H9 (cell line): ENCODE data around the gene ZNF865. TPM values are rescaled to one million over a fixed set of nuclear protein-coding genes. Genes with fewer than 3 reads are reported as not detected.

ENCODE experiments used
- DNase-seq: peaks from one replicate; pipeline ENCODE4 v3.0.0-alpha.2; 2017
- H2AFZ ChIP-seq: one replicate; pipeline ENCODE4 v1.6.1; 2013; ENCODE audit warnings: mild to moderate bottlenecking, low read length, control low read depth, moderate library complexity
- H2AK5ac ChIP-seq: 2 replicates; pipeline ENCODE4 v1.6.1; 2013; ENCODE audit warnings: low read length, control low read depth, mixed read lengths; ENCODE audit not compliant: insufficient read length
- H2BK120ac ChIP-seq: one replicate; pipeline ENCODE4 v1.6.1; 2013; ENCODE audit warnings: low read depth, mild to moderate bottlenecking, low read length, control low read depth, inconsistent platforms; ENCODE audit not compliant: poor library complexity, severe bottlenecking
- H2BK12ac ChIP-seq: 2 replicates; pipeline ENCODE4 v1.6.1; 2013; ENCODE audit warnings: low read length, control low read depth, mixed read lengths, low read depth; ENCODE audit not compliant: insufficient read length
- H2BK15ac ChIP-seq: 2 replicates; pipeline ENCODE4 v1.6.1; 2013; ENCODE audit warnings: low read depth, low read length, control low read depth
- H2BK20ac ChIP-seq: one replicate; pipeline ENCODE4 v1.6.1; 2013; ENCODE audit warnings: low read depth, mild to moderate bottlenecking, low read length, control low read depth, inconsistent platforms; ENCODE audit not compliant: poor library complexity, severe bottlenecking
- H2BK5ac ChIP-seq: 2 replicates; pipeline ENCODE4 v1.6.1; 2013; ENCODE audit warnings: low read length, control low read depth, mixed read lengths; ENCODE audit not compliant: insufficient read length
- H3K14ac ChIP-seq: 2 replicates; pipeline ENCODE4 v1.6.1; 2013; ENCODE audit warnings: low read length, control low read depth; ENCODE audit not compliant: insufficient read depth
- H3K18ac ChIP-seq: 2 replicates; pipeline ENCODE4 v1.6.1; 2013; ENCODE audit warnings: low read depth, mild to moderate bottlenecking, mixed read lengths, low read length, control low read depth; ENCODE audit not compliant: insufficient read length
- H3K23ac ChIP-seq: 2 replicates; pipeline ENCODE4 v1.6.1; 2013; ENCODE audit warnings: low read length, control low read depth, mixed read lengths, low read depth; ENCODE audit not compliant: insufficient read length
- H3K23me2 ChIP-seq: 2 replicates; pipeline ENCODE4 v1.6.1; 2013; ENCODE audit warnings: low read depth, mild to moderate bottlenecking, mixed read lengths, low read length, control low read depth; ENCODE audit not compliant: insufficient read length, poor library complexity, severe bottlenecking
- H3K27ac ChIP-seq: 2 replicates; pipeline ENCODE4 v1.5.1; 2013; ENCODE audit warnings: low read length, control low read depth, mixed read lengths, low read depth; ENCODE audit not compliant: insufficient read length
- H3K27me3 ChIP-seq: 2 replicates; pipeline ENCODE4 v1.6.1; 2013; ENCODE audit warnings: low read length, control low read depth, inconsistent platforms; ENCODE audit not compliant: insufficient read depth
- H3K4ac ChIP-seq: 2 replicates; pipeline ENCODE4 v1.6.1; 2013; ENCODE audit warnings: low read depth, mild to moderate bottlenecking, control low read depth, inconsistent platforms, low read length, moderate library complexity
- H3K4me1 ChIP-seq: 2 replicates; pipeline ENCODE4 v1.6.1; 2013; ENCODE audit warnings: low read length, control low read depth, inconsistent platforms; ENCODE audit not compliant: insufficient read depth
- H3K4me2 ChIP-seq: 2 replicates; pipeline ENCODE4 v1.6.1; 2013; ENCODE audit warnings: low read length, control low read depth, mixed read lengths; ENCODE audit not compliant: insufficient read length, insufficient read depth
- H3K56ac ChIP-seq: 2 replicates; pipeline ENCODE4 v1.6.1; 2013; ENCODE audit warnings: low read depth, mild to moderate bottlenecking, mixed read lengths, low read length, control low read depth; ENCODE audit not compliant: insufficient read length
- H3K79me1 ChIP-seq: 2 replicates; pipeline ENCODE4 v1.6.1; 2013; ENCODE audit warnings: low read depth, mild to moderate bottlenecking, moderate library complexity, low read length, control low read depth, inconsistent platforms; ENCODE audit not compliant: insufficient read depth, poor library complexity, severe bottlenecking
- H3K79me2 ChIP-seq: 2 replicates; pipeline ENCODE4 v1.6.1; 2013; ENCODE audit warnings: low read length, control low read depth, inconsistent platforms; ENCODE audit not compliant: insufficient read depth
- H3K9ac ChIP-seq: 2 replicates; pipeline ENCODE4 v1.6.1; 2013; ENCODE audit warnings: low read length, control low read depth, mixed read lengths; ENCODE audit not compliant: insufficient read length; ENCODE audit errors: extremely low read depth
- H3K9me3 ChIP-seq: one replicate; pipeline ENCODE4 v1.6.1; 2013; ENCODE audit warnings: low read depth, low read length, inconsistent platforms; ENCODE audit not compliant: control insufficient read depth
- H3T11ph ChIP-seq: one replicate; pipeline ENCODE4 v1.6.1; 2013; ENCODE audit warnings: mild to moderate bottlenecking, low read length, control low read depth, inconsistent platforms
- H4K20me1 ChIP-seq: one replicate; pipeline ENCODE4 v1.6.1; 2013; ENCODE audit not compliant: control insufficient read depth, insufficient read length, insufficient read depth
- H4K5ac ChIP-seq: 2 replicates; pipeline ENCODE4 v1.6.1; 2013; ENCODE audit warnings: low read depth, mild to moderate bottlenecking, mixed read lengths, low read length, control low read depth; ENCODE audit not compliant: insufficient read length
- H4K8ac ChIP-seq: replicated peaks from 2 replicates; pipeline ENCODE4 v1.6.1; 2013; ENCODE audit warnings: low read length, control low read depth, mixed read lengths, low read depth; ENCODE audit not compliant: insufficient read length
- H4K91ac ChIP-seq: 2 replicates; pipeline ENCODE4 v1.6.1; 2013; ENCODE audit warnings: low read depth, mild to moderate bottlenecking, moderate library complexity, mixed read lengths, low read length, control low read depth; ENCODE audit not compliant: insufficient read length
- H3K27ac Mint-ChIP-seq, 3 experiments: 2 replicates in 2 of 3; 3 replicates in 1 of 3; pipeline ENCODE4 v1.8.0; 2020 to 2021; ENCODE audit warnings: mixed read lengths in 3 of 3, mild to moderate bottlenecking in 1 of 3, moderate library complexity in 1 of 3
- H3K27me3 Mint-ChIP-seq: 2 replicates; pipeline ENCODE4 v1.8.0; 2021; ENCODE audit warnings: low read depth, mild to moderate bottlenecking, moderate library complexity, mixed read lengths
- H3K36me3 Mint-ChIP-seq, 3 experiments: 2 replicates in 2 of 3; 3 replicates in 1 of 3; pipeline ENCODE4 v1.8.0; 2020 to 2021; ENCODE audit warnings: low read depth in 3 of 3, mixed read lengths in 3 of 3; ENCODE audit not compliant: insufficient read depth in 1 of 3
- H3K4me1 Mint-ChIP-seq, 2 experiments: 2 replicates each; pipeline ENCODE4 v1.8.0; 2020; ENCODE audit warnings: mixed read lengths in 2 of 2
- H3K4me3 Mint-ChIP-seq, 2 experiments: 2 replicates in 1 of 2; 3 replicates in 1 of 2; pipeline ENCODE4 v1.8.0; 2020 to 2021; ENCODE audit warnings: mild to moderate bottlenecking in 2 of 2, mixed read lengths in 2 of 2, moderate library complexity in 1 of 2
- H3K9me3 Mint-ChIP-seq, 2 experiments: 2 replicates in 1 of 2; 3 replicates in 1 of 2; pipeline ENCODE4 v1.8.0; 2020; ENCODE audit warnings: mild to moderate bottlenecking in 2 of 2, mixed read lengths in 2 of 2, moderate library complexity in 1 of 2
- CTCF ChIP-seq: fragments of 200-600 bp; sonication (generic); conservative IDR thresholded peaks from 3 replicates; pipeline ENCODE4 v1.8.0; 2021; ENCODE audit warnings: antibody characterized with exemption, mild to moderate bottlenecking
- WGBS: extraction: QIAGEN DNeasy Blood & Tissue Kit; methylation state at CpG from one replicate; pipeline ENCODE4 v1.1.7; 2013; ENCODE audit warnings: missing lambda C conversion rate, low lambda C conversion rate, mixed read lengths; ENCODE audit not compliant: insufficient read length; ENCODE audit errors: extremely low coverage; 5-methylcytosine and 5-hydroxymethylcytosine counted together
- total RNA-seq: library from RNA; stranded (reverse); gene quantifications from 2 replicates; pipeline ENCODE4 v1.2.1, GENCODE V29; 2021

The ZNF865 gene
- total RNA-seq, 1 experiment from 2014 or later = 14.3 TPM

- DNase-seq = no peak
- H3K4me3 Mint-ChIP-seq = peak overlapping the region in 1 of 2 experiments; percentile 87; a peak in 1 of 5 replicates
- WGBS = no CpG with 5 or more reads among the region's 21 CpGs
- H2BK5ac ChIP-seq = no peak overlapping the region
- no peak overlapping the region for H3K4me2 ChIP-seq
- H3T11ph ChIP-seq = no peak overlapping the region
- no peak overlapping the region for H2BK20ac ChIP-seq
- peaks cover 2 to 4% of the 10 kb centered on the region in 2 experiments; a peak in 2 of 5 replicates for H3K9me3 Mint-ChIP-seq
- no peak overlapping the region for H2BK12ac ChIP-seq
- H4K91ac ChIP-seq = no peak overlapping the region
- H3K36me3 Mint-ChIP-seq = peaks cover 10 to 15% (median 13%) of the 10 kb centered on the region in 3 experiments
- no peak for TF ChIP-seq CTCF
- H2AK5ac ChIP-seq = no peak overlapping the region
- no peak overlapping the region for H3K14ac ChIP-seq
- no peaks in the 10 kb centered on the region for H3K27me3 Mint-ChIP-seq
- no peak overlapping the region for H4K5ac ChIP-seq
- no peak overlapping the region for H3K23ac ChIP-seq
- no peak overlapping the region for H3K56ac ChIP-seq
- H3K9ac ChIP-seq = no peak overlapping the region
- peaks cover 4% of the 10 kb centered on the region for H3K79me1 ChIP-seq
- no peak overlapping the region for H4K8ac ChIP-seq
- no peak overlapping the region for H3K27ac ChIP-seq
- no peak overlapping the region for H2AFZ ChIP-seq
- H3K18ac ChIP-seq = no peak overlapping the region
- H3K27me3 ChIP-seq = no peaks in the 10 kb centered on the region
- H2BK120ac ChIP-seq = no peak overlapping the region
- H3K79me2 ChIP-seq = no peaks in the 10 kb centered on the region; the same call in 1 of the 2 replicates
- no peaks in the 10 kb centered on the region for H3K9me3 ChIP-seq
- H4K20me1 ChIP-seq = no peaks in the 10 kb centered on the region
- H2BK15ac ChIP-seq = no peak overlapping the region
- peaks cover 40 to 41% of the 10 kb centered on the region in 2 experiments for H3K4me1 Mint-ChIP-seq
- no peak overlapping the region for H3K4ac ChIP-seq
- peaks cover 4% of the 10 kb centered on the region; the same call in 1 of the 2 replicates for H3K4me1 ChIP-seq
- H3K27ac Mint-ChIP-seq = peak overlapping the region in 2 of 3 experiments; percentile 65 to 93; a peak in 4 of 7 replicates
- peaks cover 8% of the 10 kb centered on the region for H3K23me2 ChIP-seq
Measured at GRCh38 chr19:55603115-55603514, 2.3 kb upstream of the ZNF865 start.
